Measurements from ENCODE around the gene MUSK. TPM values are rescaled to one million over a fixed set of nuclear protein-coding genes. Genes with fewer than 3 reads are reported as not detected.
A peak's percentile ranks its signal among the peaks of the same experiment; 100 is the strongest.

Gene MUSK
- total RNA-seq, 4 donors from 2014 or later, result 2.2 to 5.6 (median 2.7) TPM; not detected in 1

- H3K9me3 ChIP-seq, result no peaks in the 10 kb centered on the region
- intact Hi-C loops (cut with DNase I; ENCODE audit: low total_unique reads) (no loop called here), in situ Hi-C loops (cut with MboI; ENCODE audit: low pct_ligation_motif_present in 1 of 4, low pct_unique_long_range_greater_than_20kb in 1 of 4, low sequenced_read_pairs in 3 of 4) (no loop called here)
- H3K4me1 ChIP-seq, result no peaks in the 10 kb centered on the region
- no peaks in the 10 kb centered on the region for H3K27me3 ChIP-seq
- no peak for DNase-seq
- no peak overlapping the region for H3K4me3 ChIP-seq
- no peak overlapping the region for H3K27ac ChIP-seq
- H3K36me3 ChIP-seq, result no peaks in the 10 kb centered on the region
- TF ChIP-seq EP300 (IDR thresholded peaks at IDR 0.05; ENCODE audit: low read depth), result no peak
Observed at GRCh38 chr9:110729641-110730040, 61.0 kb downstream of the MUSK start.

- no peak overlapping the region for H3K4me3 ChIP-seq
- no peaks in the 10 kb centered on the region for H3K36me3 ChIP-seq
- no peaks in the 10 kb centered on the region for H3K27me3 ChIP-seq
- H3K9me3 ChIP-seq, result no peaks in the 10 kb centered on the region
- TF ChIP-seq POLR2A (IDR thresholded peaks at IDR 0.05), result no peak
- DNase-seq, result no peak
- intact Hi-C loops (cut with DNase I; ENCODE audit: low total_unique reads), result no loop called here
- H3K27ac ChIP-seq, result no peak overlapping the region
- 71 to 78% methylated on average over 2 of the region's 2 CpGs for WGBS, 2 donors (ENCODE audit: low coverage in 1 of 2)
- in situ Hi-C loops (cut with MboI; ENCODE audit: low pct_ligation_motif_present in 1 of 4, low pct_unique_long_range_greater_than_20kb in 1 of 4, low sequenced_read_pairs in 3 of 4), result no loop called here
- no peaks in the 10 kb centered on the region for H3K4me1 ChIP-seq
Observed at GRCh38 chr9:110731437-110732028, 62.9 kb downstream of the MUSK start.

- TF ChIP-seq EP300 (IDR thresholded peaks at IDR 0.05; ENCODE audit: low read depth), result no peak
- no peak for TF ChIP-seq CTCF (IDR thresholded peaks at IDR 0.05)
- no peak for TF ChIP-seq POLR2A (IDR thresholded peaks at IDR 0.05)
- TF ChIP-seq POLR2AphosphoS5 (IDR thresholded peaks at IDR 0.05), result no peak
- Histone ChIP-seq H3K9me3 (no peaks in the 10 kb centered on the region), H3K27me3 (no peaks in the 10 kb centered on the region), H3K4me3 (no peak overlapping the region), H3K4me1 (peaks cover 0 to 4% (median 1%) of the 10 kb centered on the region in 4 donors), H3K27ac (no peak overlapping the region), H3K36me3 (no peaks in the 10 kb centered on the region)
- intact Hi-C loops (cut with DNase I; ENCODE audit: low total_unique reads) (no loop called here), in situ Hi-C loops (cut with MboI; ENCODE audit: low pct_ligation_motif_present in 1 of 4, low pct_unique_long_range_greater_than_20kb in 1 of 4, low sequenced_read_pairs in 3 of 4) (no loop called here)
- no peak for DNase-seq
Observed at GRCh38 chr9:110738982-110739381, 70.4 kb downstream of the MUSK start.

GRCh38 chr9:110742741-110743371, 74.3 kb downstream of the MUSK start:
- 52 to 53% methylated on average over 7 to 8 of the region's 8 CpGs for WGBS, 2 donors (ENCODE audit: low coverage in 1 of 2)
- Histone ChIP-seq H3K36me3 (no peaks in the 10 kb centered on the region), H3K27me3 (no peaks in the 10 kb centered on the region), H3K9me3 (no peaks in the 10 kb centered on the region), H3K27ac (peak overlapping the region; percentile 40 to 70 (median 53)), H3K4me1 (peaks cover 0 to 12% (median 6%) of the 10 kb centered on the region in 4 donors), H3K4me3 (no peak overlapping the region)
- DNase-seq, result no peak
- TF ChIP-seq EP300 (IDR thresholded peaks at IDR 0.05; ENCODE audit: low read depth) (peak; percentile 18), CTCF (IDR thresholded peaks at IDR 0.05) (no peak), POLR2AphosphoS5 (IDR thresholded peaks at IDR 0.05) (peak in 2 of 3 donors; percentile 15 to 18), POLR2A (IDR thresholded peaks at IDR 0.05) (no peak)
- intact Hi-C loops (cut with DNase I; ENCODE audit: low total_unique reads) (no loop called here), in situ Hi-C loops (cut with MboI; ENCODE audit: low pct_ligation_motif_present in 1 of 4, low pct_unique_long_range_greater_than_20kb in 1 of 4, low sequenced_read_pairs in 3 of 4) (no loop called here)

- Histone ChIP-seq H3K9me3 (no peaks in the 10 kb centered on the region), H3K4me1 (peaks cover 0 to 12% (median 6%) of the 10 kb centered on the region in 4 donors), H3K36me3 (no peaks in the 10 kb centered on the region), H3K27ac (peak overlapping the region; percentile 46 to 70 (median 66)), H3K27me3 (no peaks in the 10 kb centered on the region), H3K4me3 (no peak overlapping the region)
- no peak for TF ChIP-seq EP300 (IDR thresholded peaks at IDR 0.05; ENCODE audit: low read depth)
- TF ChIP-seq POLR2AphosphoS5 (IDR thresholded peaks at IDR 0.05), result no peak
- TF ChIP-seq CTCF (IDR thresholded peaks at IDR 0.05), result no peak
- TF ChIP-seq POLR2A (IDR thresholded peaks at IDR 0.05), result no peak
- DNase-seq, result no peak
- in situ Hi-C loops (cut with MboI; ENCODE audit: low pct_ligation_motif_present in 1 of 4, low pct_unique_long_range_greater_than_20kb in 1 of 4, low sequenced_read_pairs in 3 of 4) (no loop called here), intact Hi-C loops (cut with DNase I; ENCODE audit: low total_unique reads) (no loop called here)
- 33 to 48% methylated on average over 2 to 4 of the region's 4 CpGs for WGBS, 2 donors (ENCODE audit: low coverage in 1 of 2)
Observed at GRCh38 chr9:110744715-110745384, 76.3 kb downstream of the MUSK start.

Data from transverse colon (tissue), 4 donors.